Muscle layer of duodenum (tissue), 2 donors: ENCODE results near the gene NCAPD2.
A peak's percentile ranks its signal among the peaks of the same experiment; 100 is the strongest.
"Not testable (repeated sequence)": the region's sequence is repeated elsewhere in the genome, so short reads cannot be mapped to it uniquely, and the experiment has no call there.

Source experiments
- H3K27ac ChIP-seq: one replicate; pipeline ENCODE4 v1.7.0; 2013; ENCODE audit warnings: mild to moderate bottlenecking, low read length
- H3K27me3 ChIP-seq: one replicate; pipeline ENCODE4 v1.7.0; 2013; ENCODE audit warnings: low read depth, mild to moderate bottlenecking, control low read depth, low read length
- H3K36me3 ChIP-seq, 2 donors: one replicate each; pipeline ENCODE4 v1.7.0; 2013; ENCODE audit warnings: low read length in 2 of 2, control low read depth in 1 of 2, mild to moderate bottlenecking in 1 of 2; ENCODE audit not compliant: insufficient read depth in 2 of 2, control insufficient read depth in 1 of 2
- H3K4me1 ChIP-seq, 2 donors: one replicate each; pipeline ENCODE4 v1.7.0; 2013; ENCODE audit warnings: low read length in 2 of 2, mild to moderate bottlenecking in 2 of 2, control low read depth in 1 of 2, moderate library complexity in 1 of 2; ENCODE audit not compliant: insufficient read depth in 2 of 2, control insufficient read depth in 1 of 2
- H3K4me3 ChIP-seq, 2 donors: one replicate each; pipeline ENCODE4 v1.7.0; 2013; ENCODE audit warnings: low read length in 2 of 2, low read depth in 1 of 2, mild to moderate bottlenecking in 1 of 2
- H3K9me3 ChIP-seq, 2 donors: one replicate each; pipeline ENCODE4 v1.7.0; 2013; ENCODE audit warnings: low read length in 2 of 2, control low read depth in 1 of 2, mild to moderate bottlenecking in 1 of 2; ENCODE audit not compliant: control insufficient read depth in 1 of 2
- donor health status: healthy.

NCAPD2 gene

DNA sequence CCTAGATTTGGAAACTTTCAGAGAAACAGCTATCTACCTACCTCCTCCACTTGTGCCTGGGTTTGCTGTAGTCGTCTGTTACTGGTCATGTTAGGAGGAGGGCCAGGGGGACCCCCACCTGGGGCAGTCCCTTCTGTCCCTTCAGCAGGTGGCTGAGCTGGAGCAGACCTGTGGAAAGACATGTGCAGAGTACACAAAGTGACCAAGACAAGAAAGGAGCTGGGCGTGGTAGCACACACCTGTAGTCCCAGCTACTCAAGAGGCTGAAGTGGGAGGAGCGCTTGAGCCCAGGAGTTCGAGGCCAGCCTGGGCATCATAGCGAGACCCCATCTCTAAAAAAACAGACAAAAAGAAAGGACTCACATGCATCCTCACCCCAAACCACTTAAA, 27.7 kb upstream of the NCAPD2 start:
- Histone ChIP-seq H3K27ac (no peak overlapping the region), H3K9me3 (no peaks in the 10 kb centered on the region), H3K4me3 (no peak overlapping the region), H3K4me1 (peaks cover 10 to 35% of the 10 kb centered on the region in 2 donors), H3K36me3 (peaks cover 37 to 45% of the 10 kb centered on the region in 2 donors), H3K27me3 (no peaks in the 10 kb centered on the region)

DNA sequence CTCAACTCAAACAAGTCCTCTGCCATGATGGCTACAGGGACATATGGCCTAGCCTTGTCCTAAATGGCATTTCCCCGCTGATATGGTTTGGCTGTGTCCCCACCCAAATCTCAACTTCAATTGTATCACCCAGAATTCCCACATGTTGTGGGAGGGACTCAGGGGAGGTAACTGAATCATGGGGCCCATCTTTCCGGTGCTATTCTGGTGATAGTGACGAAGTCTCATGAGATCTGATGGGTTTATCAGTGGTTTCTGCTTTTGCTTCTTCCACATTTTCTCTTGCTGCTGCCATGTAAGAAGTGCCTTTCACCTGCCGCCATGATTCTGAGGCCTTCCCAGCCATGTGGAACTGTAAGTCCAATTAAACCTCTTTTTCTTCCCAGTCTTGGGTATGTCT, 27.2 kb upstream of the NCAPD2 start:
- not testable (repeated sequence) for H3K9me3 ChIP-seq, H3K27me3 ChIP-seq, H3K27ac ChIP-seq, H3K4me3 ChIP-seq
- Histone ChIP-seq H3K4me1 (peaks cover 10 to 33% of the 10 kb centered on the region in 2 donors), H3K36me3 (peaks cover 32 to 39% of the 10 kb centered on the region in 2 donors)

DNA sequence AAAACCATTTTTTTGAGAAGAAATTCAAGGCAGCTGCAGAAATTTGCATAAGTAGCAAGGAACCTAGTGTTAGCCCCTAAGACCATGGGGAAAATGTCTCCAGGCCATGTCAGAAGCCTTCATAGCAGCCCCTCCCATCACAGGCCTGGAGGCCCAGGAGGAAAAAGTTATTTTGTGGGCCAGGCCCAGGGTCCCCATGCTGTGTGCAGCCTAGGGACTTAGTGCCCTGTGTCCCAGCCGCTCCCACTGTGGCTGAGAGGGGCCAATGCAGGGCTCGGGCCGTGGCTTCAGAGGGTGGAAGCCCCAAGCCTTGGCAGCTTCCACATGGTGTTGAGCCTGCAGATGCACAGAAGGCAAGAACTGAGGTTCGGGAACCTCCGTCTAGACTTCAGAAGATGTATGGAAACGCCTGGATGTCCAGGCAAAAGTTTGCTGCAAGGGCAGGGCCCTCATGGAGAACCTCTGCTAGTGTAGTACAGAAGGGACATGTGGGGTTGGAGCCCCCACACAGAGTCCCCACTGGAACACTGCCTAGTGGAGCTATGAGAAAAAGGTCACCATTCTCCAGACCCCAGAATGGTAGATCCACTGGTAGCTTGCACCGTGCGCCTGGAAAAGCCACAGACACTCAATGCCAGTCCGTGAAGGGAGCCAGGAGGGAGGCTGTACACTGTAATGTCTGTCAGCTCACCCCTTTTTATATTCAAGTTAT, 26.2 kb upstream of the NCAPD2 start:
- H3K27me3 ChIP-seq, H3K4me3 ChIP-seq, H3K27ac ChIP-seq, H3K9me3 ChIP-seq: not testable (repeated sequence)
- Histone ChIP-seq H3K36me3 (peaks cover 23 to 30% of the 10 kb centered on the region in 2 donors), H3K4me1 (peaks cover 10 to 26% of the 10 kb centered on the region in 2 donors)

DNA sequence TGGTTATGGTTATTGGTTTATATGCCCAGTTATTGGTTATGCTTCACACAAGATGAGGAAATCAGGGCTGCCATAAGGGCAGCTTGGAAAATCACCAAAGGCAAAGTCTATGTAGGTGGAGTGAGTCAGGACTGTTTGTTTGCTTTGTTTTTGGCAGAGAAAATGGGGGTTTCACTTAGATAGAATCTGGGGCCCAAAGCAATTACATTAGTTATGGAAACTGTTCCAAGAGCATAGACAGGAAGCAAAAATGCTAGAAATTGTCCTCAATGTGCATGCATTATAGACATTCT, 25.7 kb upstream of the NCAPD2 start:
- Histone ChIP-seq H3K4me3 (no peak overlapping the region), H3K27me3 (no peaks in the 10 kb centered on the region), H3K36me3 (peaks cover 18 to 25% of the 10 kb centered on the region in 2 donors), H3K4me1 (peaks cover 10 to 26% of the 10 kb centered on the region in 2 donors), H3K27ac (no peak overlapping the region), H3K9me3 (no peaks in the 10 kb centered on the region)

- Histone ChIP-seq H3K4me3 (peak overlapping the region; percentile 78 to 84), H3K4me1 (peaks cover 10 to 26% of the 10 kb centered on the region in 2 donors)
Observed at GRCh38 chr12:6469092-6469491, 24.8 kb upstream of the NCAPD2 start.

GRCh38 chr12:6469609-6470374, 24.1 kb upstream of the NCAPD2 start:
- H3K4me3 ChIP-seq = peak overlapping the region; percentile 78 to 84
- H3K4me1 ChIP-seq = peaks cover 10 to 26% of the 10 kb centered on the region in 2 donors
- H3K9me3 ChIP-seq = no peaks in the 10 kb centered on the region
- peaks cover 3 to 9% of the 10 kb centered on the region in 2 donors for H3K36me3 ChIP-seq
- no peaks in the 10 kb centered on the region for H3K27me3 ChIP-seq
- H3K27ac ChIP-seq = peak overlapping the region; percentile 81

More at GRCh38 chr12:6469092-6469491, 24.8 kb upstream of the NCAPD2 start:
- no peaks in the 10 kb centered on the region for H3K27me3 ChIP-seq
- H3K36me3 ChIP-seq = peaks cover 10 to 16% of the 10 kb centered on the region in 2 donors
- peak overlapping the region; percentile 81 for H3K27ac ChIP-seq
- H3K9me3 ChIP-seq = no peaks in the 10 kb centered on the region

DNA sequence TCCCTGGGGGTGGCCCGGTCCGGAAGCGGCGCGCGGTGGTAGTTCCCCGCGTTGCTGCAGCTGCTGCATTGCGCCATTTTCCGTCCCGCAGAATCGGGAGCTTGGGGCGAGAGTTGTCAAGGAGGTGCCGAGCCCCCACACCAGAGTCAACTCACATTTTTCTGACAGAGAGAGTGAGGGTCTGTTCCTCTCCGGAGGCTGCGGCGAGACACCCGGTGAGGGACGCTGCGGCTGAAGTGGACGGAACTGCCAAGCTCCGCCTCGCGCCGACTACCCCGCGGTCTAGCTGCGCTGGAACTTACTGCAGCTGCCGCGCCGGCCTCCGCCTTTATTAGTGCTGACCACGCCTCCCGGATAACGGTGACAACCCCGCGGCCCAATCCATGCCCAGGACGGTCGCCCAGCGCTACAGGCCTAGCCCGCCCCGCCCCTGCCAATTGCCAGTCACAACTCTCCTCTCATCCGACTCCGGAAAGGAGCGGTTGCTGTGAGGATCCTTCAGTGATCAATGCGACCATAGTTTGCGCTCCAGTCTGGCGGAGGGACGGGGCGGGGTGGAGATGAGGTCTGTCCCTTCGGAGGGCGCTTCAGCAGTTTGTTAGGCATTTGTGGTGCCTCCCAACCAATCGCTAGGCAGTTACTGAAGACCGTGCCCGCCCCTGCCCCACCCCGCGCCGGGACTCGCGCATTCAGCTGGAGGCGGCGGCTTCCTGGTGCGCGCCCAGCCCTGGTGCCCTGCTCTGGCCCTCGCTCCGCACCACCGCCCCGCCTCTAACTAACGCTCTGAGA, 23.3 kb upstream of the NCAPD2 start, which contains the start of gene VAMP1:
Gene VAMP1, minus strand, starts transcription at position 303 of the 789 bp plus-strand sequence. Its CDS starts 146 bp downstream, at position 157.
- Histone ChIP-seq H3K27ac (peak within 1 kb of the TSS; percentile 81), H3K36me3 (peaks cover 0 to 7% of the 10 kb centered on the region in 2 donors), H3K4me1 (peaks cover 10 to 26% of the 10 kb centered on the region in 2 donors), H3K9me3 (no peaks in the 10 kb centered on the region), H3K4me3 (peak within 1 kb of the TSS; percentile 78 to 84), H3K27me3 (no peaks in the 10 kb centered on the region)

DNA sequence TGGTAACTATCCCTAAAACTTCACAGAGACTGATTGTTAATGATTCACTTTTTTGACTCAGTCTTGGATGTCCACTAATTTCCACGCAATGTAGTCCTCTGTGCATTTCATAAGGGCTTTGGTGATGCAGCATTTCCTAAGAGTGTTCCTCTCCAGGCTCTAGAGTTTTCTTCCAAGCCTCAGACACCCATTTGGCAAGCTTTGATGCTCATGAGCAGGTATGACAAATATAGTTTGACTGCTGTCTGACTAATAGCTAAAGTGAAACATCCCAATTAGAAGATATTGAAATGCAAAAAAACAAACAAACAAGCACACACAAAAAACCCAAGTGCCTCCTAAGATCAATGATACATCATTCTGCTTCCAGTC, 21.9 kb upstream of the NCAPD2 start:
- Histone ChIP-seq H3K27me3 (no peaks in the 10 kb centered on the region), H3K4me3 (no peak overlapping the region), H3K27ac (no peak overlapping the region), H3K4me1 (peaks cover 10 to 26% of the 10 kb centered on the region in 2 donors), H3K9me3 (no peaks in the 10 kb centered on the region), H3K36me3 (no peaks in the 10 kb centered on the region)

- Histone ChIP-seq H3K27me3 (no peaks in the 10 kb centered on the region), H3K4me1 (peaks cover 10 to 26% of the 10 kb centered on the region in 2 donors), H3K36me3 (no peaks in the 10 kb centered on the region), H3K9me3 (no peaks in the 10 kb centered on the region), H3K27ac (no peak overlapping the region), H3K4me3 (no peak overlapping the region)
Observed at GRCh38 chr12:6472491-6472890, 21.4 kb upstream of the NCAPD2 start.

DNA sequence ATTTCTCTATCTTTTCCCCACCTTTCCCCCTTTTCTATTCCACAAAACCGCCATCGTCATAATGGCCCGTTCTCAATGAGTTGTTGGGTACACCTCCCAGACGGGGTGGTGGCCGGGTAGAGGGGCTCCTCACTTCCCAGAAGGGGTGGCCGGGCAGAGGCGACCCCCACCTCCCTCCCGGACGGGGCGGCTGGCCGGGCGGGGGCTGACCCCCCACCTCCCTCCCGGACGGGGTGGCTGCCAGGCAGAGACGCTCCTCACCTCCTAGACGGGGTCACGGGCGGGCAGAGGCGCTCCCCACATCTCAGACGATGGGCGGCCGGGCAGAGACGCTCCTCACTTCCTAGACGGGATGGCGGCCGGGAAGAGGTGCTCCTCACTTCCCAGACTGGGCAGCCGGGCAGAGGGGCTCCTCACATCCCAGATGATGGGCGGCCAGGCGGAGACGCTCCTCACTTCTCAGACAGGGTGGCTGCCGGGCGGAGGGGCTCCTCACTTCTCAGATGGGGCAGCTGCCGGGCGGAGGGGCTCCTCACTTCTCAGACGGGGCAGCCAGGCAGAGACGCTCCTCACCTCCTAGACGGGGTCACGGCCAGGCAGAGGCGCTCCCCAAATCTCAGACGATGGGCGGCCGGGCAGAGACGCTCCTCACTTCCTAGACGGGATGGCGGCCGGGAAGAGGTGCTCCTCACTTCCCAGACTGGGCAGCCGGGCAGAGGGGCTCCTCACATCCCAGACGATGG, 18.5 kb upstream of the NCAPD2 start:
- not testable (repeated sequence) for H3K4me3 ChIP-seq, H3K27me3 ChIP-seq, H3K36me3 ChIP-seq, H3K4me1 ChIP-seq, H3K27ac ChIP-seq, H3K9me3 ChIP-seq
